Islet precursor cell (in vitro differentiated cells): ENCODE results near the gene GTF2H1.
"Not testable (repeated sequence)": the region's sequence is repeated elsewhere in the genome, so short reads cannot be mapped to it uniquely, and the experiment has no call there.

ENCODE experiments used
- DNase-seq: peaks from one replicate; pipeline ENCODE4 v3.0.0-alpha.2; 2018

GTF2H1 gene

DNA sequence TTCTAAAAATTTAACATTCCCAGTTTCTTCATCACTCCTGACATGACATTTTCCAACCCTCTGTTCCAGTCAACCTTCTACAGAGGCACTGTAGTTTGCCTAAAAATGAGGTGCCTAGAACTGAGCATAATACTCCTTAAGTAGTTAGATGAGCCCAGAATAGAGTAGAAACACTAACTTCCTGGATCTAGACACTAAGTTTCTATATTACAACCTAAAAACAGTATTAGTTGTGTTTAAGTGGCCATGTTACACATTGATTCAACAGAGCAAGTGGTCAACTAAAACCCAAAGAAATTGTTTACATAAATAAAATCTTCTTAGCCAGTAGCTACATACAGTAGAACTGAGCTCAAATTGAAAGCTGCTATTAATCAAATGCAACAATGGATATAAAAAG lies 1.8 kb upstream of the GTF2H1 start:
- no peak for DNase-seq

DNA sequence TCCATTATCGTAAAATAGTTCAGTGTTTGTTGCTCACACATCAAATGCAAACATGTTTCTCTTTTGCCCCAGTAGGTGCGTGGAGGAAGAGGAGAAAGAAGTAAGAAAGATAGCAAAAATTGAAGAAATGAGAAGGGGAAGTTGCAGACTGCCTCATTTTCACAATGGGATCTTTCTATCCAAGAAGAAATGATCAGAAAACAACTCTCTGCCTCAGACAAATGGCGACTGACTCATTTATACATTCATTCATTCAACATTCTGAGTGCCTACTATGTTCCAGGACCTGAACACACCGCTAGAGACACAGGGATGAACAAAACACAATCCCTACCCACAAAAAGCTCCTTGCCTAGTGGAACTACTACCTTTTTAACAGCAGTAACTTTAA lies 794 bp upstream of the GTF2H1 start:
- DNase-seq = no peak

DNA sequence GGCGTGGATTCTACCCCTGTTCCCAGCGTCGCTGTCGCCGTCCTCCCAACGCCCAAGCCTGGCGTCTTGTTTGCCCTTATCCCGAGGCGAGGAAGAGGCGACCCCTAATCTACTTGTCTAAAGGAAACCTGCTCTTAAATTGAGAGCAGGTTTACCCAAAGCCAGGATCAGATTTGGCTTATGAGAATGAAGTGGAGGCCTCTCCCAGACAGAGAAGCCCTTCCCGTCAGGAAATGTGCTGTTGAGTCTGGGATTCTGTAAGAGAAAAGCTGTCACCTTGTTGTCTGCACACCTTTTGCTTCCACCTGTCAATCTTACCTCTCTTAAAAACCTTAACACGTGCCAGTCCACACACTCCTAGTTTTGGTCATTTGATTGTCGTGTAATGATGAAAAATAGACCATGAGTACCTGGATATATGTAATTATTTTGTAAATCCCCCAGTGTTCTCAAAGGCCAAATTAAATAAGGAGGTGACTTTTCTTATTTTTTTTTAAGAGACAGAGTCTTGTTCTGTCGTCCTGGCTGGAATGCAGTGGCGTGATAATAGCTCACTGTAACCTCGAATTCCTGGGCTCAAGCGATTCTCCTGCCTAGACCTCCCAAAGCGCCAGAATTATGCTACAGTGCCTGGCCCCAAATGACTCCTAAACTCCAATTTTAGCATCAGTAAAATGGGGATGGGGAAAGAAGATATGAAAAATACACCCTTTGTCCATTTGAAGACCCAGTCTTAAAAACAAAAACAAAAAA lies 627 bp downstream of the GTF2H1 start:
- no peak for DNase-seq

- not testable (repeated sequence) for DNase-seq
Observed at GRCh38 chr11:18323881-18324280, 1.5 kb downstream of the GTF2H1 start.

GRCh38 chr11:18324381-18324780 lies 2.0 kb downstream of the GTF2H1 start:
- no peak for DNase-seq

DNA sequence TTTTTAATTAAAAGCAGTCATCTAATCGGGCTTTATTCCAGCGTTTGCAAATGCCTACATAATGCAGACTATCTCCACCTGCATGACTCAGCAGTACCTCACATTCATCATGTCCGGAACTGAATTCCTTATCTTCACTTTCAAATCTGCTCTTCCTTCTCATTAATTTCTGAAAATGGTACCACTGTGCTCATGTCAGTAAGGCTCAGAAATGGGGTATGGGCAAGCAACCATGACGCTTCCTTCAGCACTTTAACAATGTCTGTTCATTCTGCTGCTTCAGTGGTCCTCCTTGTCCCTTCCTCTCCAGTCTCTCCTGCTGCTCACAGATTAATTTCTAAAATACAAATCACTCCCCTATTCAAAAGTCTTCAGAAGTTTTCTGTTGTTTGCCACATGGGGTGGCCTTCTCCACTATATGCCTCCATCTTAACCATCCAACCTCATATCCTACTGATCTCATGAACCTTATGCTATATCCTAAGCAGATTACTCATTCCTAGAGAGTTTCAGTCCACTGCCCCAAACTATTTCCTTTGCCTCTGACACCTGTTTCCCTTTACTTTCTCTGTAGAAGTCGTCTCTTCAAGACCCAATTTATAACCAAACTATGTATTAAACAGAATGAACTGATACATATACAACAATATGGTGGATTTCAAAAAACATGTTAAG lies 7.0 kb downstream of the GTF2H1 start:
- DNase-seq = no peak

- no peak for DNase-seq
Observed at GRCh38 chr11:18330921-18331320, 8.6 kb downstream of the GTF2H1 start.

GRCh38 chr11:18332302-18332701 lies 9.9 kb downstream of the GTF2H1 start:
- DNase-seq = no peak

DNA sequence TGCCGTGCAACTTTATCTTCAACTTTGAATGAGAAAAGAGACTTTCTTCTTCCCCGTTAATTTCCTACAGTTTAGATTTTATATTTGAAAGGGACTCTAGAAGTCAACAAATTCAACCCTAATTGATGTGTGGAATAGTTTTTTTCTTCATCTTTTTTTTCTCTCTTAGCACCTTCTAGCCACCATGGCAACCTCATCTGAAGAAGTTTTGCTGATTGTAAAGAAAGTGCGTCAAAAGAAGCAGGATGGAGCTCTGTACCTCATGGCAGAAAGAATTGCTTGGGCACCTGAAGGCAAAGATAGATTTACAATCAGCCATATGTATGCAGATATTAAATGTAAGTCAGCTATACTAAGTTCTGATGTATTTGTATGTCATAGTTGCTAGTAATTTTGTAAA lies 10.5 kb downstream of the GTF2H1 start:
- DNase-seq = no peak

DNA sequence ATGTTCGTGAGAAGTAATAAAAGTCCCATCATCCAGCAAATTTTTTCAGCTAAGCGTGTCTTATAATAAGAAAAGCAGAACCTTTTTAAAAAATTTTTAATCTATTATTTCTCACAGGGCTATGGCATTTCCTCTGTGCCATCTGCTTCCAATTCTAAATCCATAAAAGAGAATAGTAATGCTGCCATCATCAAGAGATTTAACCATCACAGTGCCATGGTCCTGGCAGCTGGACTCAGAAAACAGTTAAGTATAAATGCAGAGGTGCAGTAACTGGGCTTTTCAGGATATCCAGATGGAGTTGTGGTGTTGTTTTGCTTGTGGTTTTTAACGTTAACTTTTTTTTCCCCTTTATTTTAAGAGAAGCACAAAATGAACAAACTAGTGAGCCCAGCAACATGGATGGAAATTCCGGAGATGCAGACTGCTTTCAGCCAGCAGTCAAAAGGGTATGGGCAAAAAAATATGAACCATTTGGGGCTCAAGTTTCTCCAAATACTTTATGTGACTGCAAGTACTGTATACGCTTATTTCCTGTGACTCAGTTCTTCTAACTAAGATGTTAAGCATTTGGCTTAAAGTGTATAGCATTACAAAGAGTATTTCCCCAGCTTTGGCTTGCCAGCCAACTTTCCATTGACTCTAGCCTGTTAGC lies 25.2 kb downstream of the GTF2H1 start:
- DNase-seq = no peak

- DNase-seq = no peak
Observed at GRCh38 chr11:18352581-18352980, 30.2 kb downstream of the GTF2H1 start.

GRCh38 chr11:18358646-18359045 lies 36.3 kb downstream of the GTF2H1 start:
- no peak for DNase-seq

DNA sequence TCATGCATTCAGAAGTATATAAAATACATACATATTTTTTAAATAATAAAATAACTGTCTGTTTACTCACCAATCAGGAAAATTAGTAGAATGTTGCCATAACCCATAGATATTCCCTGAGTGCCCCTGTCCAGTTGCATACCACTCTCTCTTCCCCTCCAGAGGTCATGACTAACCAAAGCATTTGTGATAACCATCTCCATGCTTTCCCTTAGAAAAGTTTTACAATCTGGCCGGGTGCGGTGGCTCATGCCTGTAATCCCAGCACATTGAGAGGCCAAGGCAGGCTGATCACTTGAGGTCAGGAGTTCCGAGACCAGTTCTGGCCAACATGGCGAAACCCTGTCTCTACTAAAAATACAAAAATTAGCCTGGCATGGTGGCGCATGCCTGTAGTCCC lies 38.8 kb downstream of the GTF2H1 start:
- peak; percentile 57 for DNase-seq

DNA sequence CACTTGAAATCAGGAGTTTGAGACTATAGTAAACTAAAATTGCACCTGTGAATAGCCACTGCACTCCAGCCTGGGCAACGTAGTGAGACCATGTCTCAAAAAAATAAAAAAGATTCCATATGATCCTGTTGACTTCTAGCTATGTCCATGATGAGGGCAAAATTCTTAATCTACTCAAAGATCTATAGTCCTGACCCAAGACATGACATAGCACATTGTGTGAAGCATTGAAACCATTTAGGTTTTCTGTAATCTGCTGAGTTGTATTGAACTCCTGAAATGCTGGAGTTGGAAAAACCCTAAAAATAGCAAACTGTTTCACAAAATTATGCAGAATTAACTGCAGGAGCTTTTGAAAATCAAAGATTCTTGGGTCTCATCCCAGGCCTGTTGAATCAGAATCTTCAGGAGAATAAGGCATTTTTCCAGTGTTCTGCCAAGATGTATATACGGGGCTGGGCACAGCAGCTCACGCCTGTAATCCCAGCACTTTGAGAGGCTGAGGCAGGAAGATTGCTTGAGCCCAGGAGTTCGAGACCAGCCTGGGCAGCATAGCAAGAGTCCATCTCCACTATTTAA lies 42.2 kb downstream of the GTF2H1 start:
- DNase-seq = no peak

- no peak for DNase-seq
Observed at GRCh38 chr11:18365741-18366140, 43.4 kb downstream of the GTF2H1 start.

GRCh38 chr11:18366286-18366685 lies 43.9 kb downstream of the GTF2H1 start:
- DNase-seq = no peak

DNA sequence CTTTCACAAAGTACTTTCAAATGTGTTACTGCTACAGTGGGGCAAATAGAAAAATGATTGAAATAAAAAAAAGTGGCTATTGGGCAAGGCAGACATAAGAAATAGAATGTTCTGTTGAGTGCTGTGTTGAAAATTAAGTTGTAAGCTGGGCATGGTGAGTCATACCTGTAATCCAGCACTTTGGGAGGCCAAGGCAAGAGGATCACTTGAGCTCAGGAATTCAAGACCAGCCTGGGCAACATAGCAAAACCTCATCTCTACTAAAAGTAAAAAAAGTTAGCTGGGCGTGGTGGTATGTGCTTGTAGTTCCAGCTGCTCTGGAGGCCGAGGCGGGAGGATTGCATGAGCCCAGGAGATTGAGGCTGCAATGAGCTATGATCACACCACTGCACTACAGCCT lies 45.1 kb downstream of the GTF2H1 start:
- DNase-seq = no peak

- no peak for DNase-seq
Observed at GRCh38 chr11:18368221-18368620, 45.9 kb downstream of the GTF2H1 start.

DNA sequence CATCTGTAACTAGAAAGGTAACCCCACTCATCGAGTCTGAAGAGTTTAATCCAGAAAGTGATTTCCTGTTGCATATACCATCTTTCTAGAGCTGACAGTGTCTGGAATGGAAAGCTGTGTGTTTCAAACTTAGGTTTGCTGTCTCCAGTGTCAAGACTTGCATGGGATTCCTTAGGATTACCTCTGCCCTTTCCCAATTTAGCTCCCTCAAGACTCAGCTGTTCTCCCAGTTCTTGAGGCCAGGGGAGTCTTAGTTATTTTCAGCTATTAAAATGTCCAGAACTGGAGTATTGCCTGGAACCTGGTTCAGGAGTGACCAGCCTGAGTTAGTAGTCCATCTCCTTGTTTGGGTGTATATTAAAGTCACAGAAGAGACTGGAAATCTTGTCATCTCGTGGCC lies 47.0 kb downstream of the GTF2H1 start:
- DNase-seq = no peak

GRCh38 chr11:18371279-18371678 lies 48.9 kb downstream of the GTF2H1 start:
- no peak for DNase-seq

DNA sequence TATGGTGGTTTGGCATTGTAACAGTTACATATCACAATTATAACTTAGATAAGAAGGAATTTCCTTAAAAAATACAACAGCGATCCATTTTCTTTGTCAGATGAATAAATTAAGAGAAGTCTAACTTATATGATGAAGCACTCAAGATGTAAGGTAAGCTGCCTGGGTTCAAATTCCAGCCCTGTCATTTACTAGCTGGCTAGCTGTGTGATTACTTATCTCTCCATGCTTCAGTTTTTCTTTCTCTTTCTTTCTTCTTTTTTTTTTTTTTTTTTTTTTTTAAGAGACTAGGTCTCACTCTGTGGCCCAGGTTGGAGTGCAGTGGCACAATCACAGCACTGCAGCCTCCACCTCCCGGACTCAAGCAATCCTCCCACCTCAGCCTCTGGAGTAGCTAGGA lies 49.8 kb downstream of the GTF2H1 start:
- no peak for DNase-seq

GRCh38 chr11:18374956-18375355 lies 52.6 kb downstream of the GTF2H1 start:
- peak; percentile 16 for DNase-seq

DNA sequence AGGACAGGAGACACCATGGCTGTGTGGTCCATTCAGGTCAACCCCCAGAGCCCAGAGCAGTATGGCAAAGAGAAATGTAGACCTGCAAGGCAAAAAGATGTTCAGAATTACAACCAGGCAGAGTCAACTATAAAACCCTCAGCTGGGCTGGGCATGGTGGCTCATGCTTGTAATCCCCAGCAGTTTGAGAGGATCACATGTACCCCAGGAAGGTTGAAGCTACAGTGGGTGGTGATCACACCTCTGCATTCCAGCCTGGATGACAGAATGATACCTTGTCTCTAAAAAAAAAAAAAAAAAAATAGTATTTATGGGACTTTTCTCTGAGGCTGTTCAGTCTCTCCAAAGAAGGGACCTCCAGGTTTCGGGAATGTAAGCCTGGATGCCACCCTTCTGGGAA lies 53.6 kb downstream of the GTF2H1 start:
- no peak for DNase-seq

- DNase-seq = no peak
Observed at GRCh38 chr11:18379201-18379600, 56.8 kb downstream of the GTF2H1 start.
